HG02623 (cell line): ENCODE data around the gene ZNF469.

ENCODE experiments used
- ATAC-seq: cut with Tn5 transposase; IDR thresholded peaks from one replicate; pipeline ENCODE4 v1.9.1; 2021; ENCODE audit warnings: moderate library complexity; ENCODE audit not compliant: unreplicated experiment

The ZNF469 gene

GRCh38 chr16:88390735-88391134, 8.0 kb downstream of the ZNF469 start:
- ATAC-seq, result no peak

- ATAC-seq, result no peak
Measured at GRCh38 chr16:88391144-88391850, 8.5 kb downstream of the ZNF469 start.

- ATAC-seq, result no peak
Measured at GRCh38 chr16:88392111-88392510, 9.4 kb downstream of the ZNF469 start.

GRCh38 chr16:88392616-88393015, 9.9 kb downstream of the ZNF469 start:
- no peak for ATAC-seq

- ATAC-seq, result no peak
Measured at GRCh38 chr16:88393034-88393433, 10.3 kb downstream of the ZNF469 start.

- ATAC-seq, result no peak
Measured at GRCh38 chr16:88393571-88393970, 10.8 kb downstream of the ZNF469 start.

GRCh38 chr16:88394426-88394825, 11.7 kb downstream of the ZNF469 start:
- no peak for ATAC-seq

- ATAC-seq, result no peak
Measured at GRCh38 chr16:88395669-88396584, 13.2 kb downstream of the ZNF469 start.

GRCh38 chr16:88398170-88398873, 15.6 kb downstream of the ZNF469 start:
- ATAC-seq, result no peak

- no peak for ATAC-seq
Measured at GRCh38 chr16:88398874-88399178, 16.1 kb downstream of the ZNF469 start.

GRCh38 chr16:88400186-88400585, 17.4 kb downstream of the ZNF469 start:
- no peak for ATAC-seq

- ATAC-seq, result no peak
Measured at GRCh38 chr16:88401604-88402246, 19.0 kb downstream of the ZNF469 start.

GRCh38 chr16:88402551-88403240, 19.9 kb downstream of the ZNF469 start:
- no peak for ATAC-seq

GRCh38 chr16:88403794-88404581, 21.2 kb downstream of the ZNF469 start:
- no peak for ATAC-seq

GRCh38 chr16:88404769-88405168, 22.0 kb downstream of the ZNF469 start:
- no peak for ATAC-seq

GRCh38 chr16:88405216-88406060, 22.7 kb downstream of the ZNF469 start:
- ATAC-seq, result no peak

GRCh38 chr16:88406096-88407041, 23.6 kb downstream of the ZNF469 start:
- ATAC-seq, result no peak

GRCh38 chr16:88407042-88407420, 24.3 kb downstream of the ZNF469 start:
- ATAC-seq, result no peak
